Body of pancreas (tissue), 4 donors: ENCODE results near the gene ARHGAP18.

Source experiments
- POLR2A ChIP-seq, 3 donors: fragments of 450-650 bp; IDR thresholded peaks; one replicate each; pipeline ENCODE4 v1.6.1; 2016; ENCODE audit warnings: antibody characterized with exemption in 3 of 3, mild to moderate bottlenecking in 2 of 3
- TF ChIP-seq, protein P1 (sequence below), 7 experiments: fragments of 450-650 bp in 4 of 7; fragments of 200-600 bp in 3 of 7; sonication (generic) in 3 of 7; IDR thresholded peaks; one replicate each; pipeline ENCODE4 v1.5.1; 2016 to 2019; ENCODE audit warnings: antibody characterized with exemption in 7 of 7

DNA sequence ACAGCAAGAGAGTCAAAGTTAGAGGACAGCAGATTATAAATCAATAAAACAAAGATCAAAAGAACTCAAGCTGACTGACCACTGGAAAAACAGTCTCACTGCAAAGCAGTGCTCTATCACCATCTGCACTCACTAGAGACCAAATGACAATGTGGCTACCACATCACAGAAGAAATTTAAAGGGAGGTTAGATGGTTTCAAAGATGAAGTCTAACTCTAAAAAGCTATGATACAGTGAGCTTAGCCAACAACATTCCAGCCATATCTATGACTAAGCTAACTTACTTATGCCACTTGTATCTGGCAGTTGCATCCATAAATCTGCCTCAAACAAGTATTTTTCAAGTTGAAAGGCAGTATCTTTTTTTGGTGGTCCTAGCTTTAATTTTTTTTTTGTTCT lies 68.6 kb downstream of the ARHGAP18 start:
- TF ChIP-seq, protein P1, sequence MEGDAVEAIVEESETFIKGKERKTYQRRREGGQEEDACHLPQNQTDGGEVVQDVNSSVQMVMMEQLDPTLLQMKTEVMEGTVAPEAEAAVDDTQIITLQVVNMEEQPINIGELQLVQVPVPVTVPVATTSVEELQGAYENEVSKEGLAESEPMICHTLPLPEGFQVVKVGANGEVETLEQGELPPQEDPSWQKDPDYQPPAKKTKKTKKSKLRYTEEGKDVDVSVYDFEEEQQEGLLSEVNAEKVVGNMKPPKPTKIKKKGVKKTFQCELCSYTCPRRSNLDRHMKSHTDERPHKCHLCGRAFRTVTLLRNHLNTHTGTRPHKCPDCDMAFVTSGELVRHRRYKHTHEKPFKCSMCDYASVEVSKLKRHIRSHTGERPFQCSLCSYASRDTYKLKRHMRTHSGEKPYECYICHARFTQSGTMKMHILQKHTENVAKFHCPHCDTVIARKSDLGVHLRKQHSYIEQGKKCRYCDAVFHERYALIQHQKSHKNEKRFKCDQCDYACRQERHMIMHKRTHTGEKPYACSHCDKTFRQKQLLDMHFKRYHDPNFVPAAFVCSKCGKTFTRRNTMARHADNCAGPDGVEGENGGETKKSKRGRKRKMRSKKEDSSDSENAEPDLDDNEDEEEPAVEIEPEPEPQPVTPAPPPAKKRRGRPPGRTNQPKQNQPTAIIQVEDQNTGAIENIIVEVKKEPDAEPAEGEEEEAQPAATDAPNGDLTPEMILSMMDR (IDR thresholded peaks at IDR 0.05), result no peak
- TF ChIP-seq POLR2A (IDR thresholded peaks at IDR 0.05), result no peak
